Measurements from ENCODE around the gene KLK11.

DNA sequence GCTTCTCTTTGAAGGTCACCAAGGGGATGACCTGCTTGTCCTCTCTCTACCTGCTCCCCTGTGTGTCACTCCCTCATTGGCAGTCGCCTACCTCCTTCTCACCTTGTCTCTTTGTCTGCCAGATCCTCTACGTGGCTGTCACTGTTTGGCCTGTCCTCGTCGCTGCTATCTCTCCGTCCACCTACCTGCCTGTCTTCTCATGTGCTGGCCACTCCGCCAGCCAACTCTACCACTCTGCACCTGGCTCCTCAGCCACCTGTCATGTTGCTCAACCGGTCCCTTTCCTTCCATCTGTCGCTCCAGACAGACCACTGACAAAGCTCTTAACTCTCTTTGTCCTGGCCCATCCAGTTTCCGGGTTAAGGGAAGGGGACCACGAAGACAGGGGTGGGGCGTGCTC, 8.3 kb upstream of the KLK11 start, which contains the start of gene KLK12:
- TF ChIP-seq EZH2 (IDR thresholded peaks at IDR 0.05; ENCODE audit: insufficient read depth, poor library complexity, severe bottlenecking) (no peak), EZH2phosphoT487 (IDR thresholded peaks at IDR 0.05; ENCODE audit: insufficient read depth, low read depth) (no peak)
